ENCODE results near the gene NOM1. TPM values are rescaled to one million over a fixed set of nuclear protein-coding genes. Genes with fewer than 3 reads are reported as not detected.

NOM1 gene
- total and polyA plus RNA-seq, 2 experiments from 2014 or later: 9.0 to 9.7 TPM

DNA sequence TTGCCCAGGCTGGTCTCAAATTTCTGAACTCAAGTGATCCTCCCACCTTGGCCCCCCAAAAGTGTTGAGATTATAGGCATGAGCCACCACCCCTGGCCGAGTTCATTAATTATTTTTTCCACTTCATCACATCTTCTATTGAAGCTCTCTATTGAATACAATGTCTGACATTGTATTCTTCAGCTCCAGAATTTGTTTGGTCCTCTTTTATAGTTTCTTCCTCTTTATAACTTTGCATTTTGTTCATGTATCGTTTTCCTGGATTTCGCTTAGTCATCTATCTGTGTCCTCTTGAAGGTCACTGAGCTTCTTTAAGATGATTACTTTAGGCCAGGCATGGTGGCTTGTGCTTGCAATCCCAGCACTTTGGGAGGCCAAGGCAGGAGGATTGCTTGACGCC, 30.2 kb downstream of the NOM1 start:
- no peaks in the 10 kb centered on the region for H4K20me1 ChIP-seq (ENCODE audit: insufficient read depth, poor library complexity, severe bottlenecking)
- no peaks in the 10 kb centered on the region for H3K79me2 ChIP-seq
- TF ChIP-seq EZH2phosphoT487 (IDR thresholded peaks at IDR 0.05; ENCODE audit: low read depth, severe bottlenecking, unreplicated experiment) (no peak), CTCF (IDR thresholded peaks at IDR 0.05; ENCODE audit: poor library complexity) (no peak)
- no peak for DNase-seq (ENCODE audit: low spot score)
- no peaks in the 10 kb centered on the region for H3K9me3 ChIP-seq (ENCODE audit: low read depth)
- no peak overlapping the region for H3K4me3 ChIP-seq
- H3K36me3 ChIP-seq (replicated peaks; ENCODE audit: insufficient read depth, low read depth): no peaks in the 10 kb centered on the region
- no peaks in the 10 kb centered on the region for H3K27me3 ChIP-seq
- H3K4me2 ChIP-seq: no peak overlapping the region
- no peak overlapping the region for H3K27ac ChIP-seq
- no peak overlapping the region for H2AFZ ChIP-seq
- peaks cover 1% of the 10 kb centered on the region for H3K4me1 ChIP-seq (ENCODE audit: insufficient read depth)
- WGBS (ENCODE audit: low lambda C conversion rate, missing lambda C conversion rate): 95% methylated on average over 4 of the region's 4 CpGs
- no peaks in the 10 kb centered on the region for H3K9me2 ChIP-seq (replicated peaks; ENCODE audit: insufficient read depth)

- WGBS (ENCODE audit: low lambda C conversion rate, missing lambda C conversion rate): 50% methylated on average over 14 of the region's 14 CpGs
- Histone ChIP-seq H3K27me3 (no peaks in the 10 kb centered on the region), H3K36me3 (replicated peaks; ENCODE audit: insufficient read depth, low read depth) (no peaks in the 10 kb centered on the region), H3K9me2 (replicated peaks; ENCODE audit: insufficient read depth) (no peaks in the 10 kb centered on the region), H4K20me1 (ENCODE audit: insufficient read depth, poor library complexity, severe bottlenecking) (no peaks in the 10 kb centered on the region), H3K4me3 (no peak overlapping the region), H2AFZ (no peak overlapping the region), H3K4me2 (peak overlapping the region; percentile 34), H3K27ac (no peak overlapping the region), H3K4me1 (ENCODE audit: insufficient read depth) (peaks cover 6% of the 10 kb centered on the region), H3K9me3 (ENCODE audit: low read depth) (no peaks in the 10 kb centered on the region), H3K79me2 (no peaks in the 10 kb centered on the region)
- DNase-seq (ENCODE audit: low spot score): no peak
- TF ChIP-seq CTCF (IDR thresholded peaks at IDR 0.05; ENCODE audit: poor library complexity) (no peak), EZH2 (IDR thresholded peaks at IDR 0.05; ENCODE audit: borderline replicate concordance) (no peak), EZH2phosphoT487 (IDR thresholded peaks at IDR 0.05; ENCODE audit: low read depth, severe bottlenecking, unreplicated experiment) (no peak)
Observed at GRCh38 chr7:156984174-156984891, 34.8 kb downstream of the NOM1 start.

GRCh38 chr7:156985101-156985992, 35.8 kb downstream of the NOM1 start:
- no peak for DNase-seq (ENCODE audit: low spot score)
- H3K9me3 ChIP-seq (ENCODE audit: low read depth): no peaks in the 10 kb centered on the region
- H3K4me1 ChIP-seq (ENCODE audit: insufficient read depth): peaks cover 6% of the 10 kb centered on the region
- H3K4me3 ChIP-seq: no peak overlapping the region
- no peaks in the 10 kb centered on the region for H3K9me2 ChIP-seq (replicated peaks; ENCODE audit: insufficient read depth)
- no peaks in the 10 kb centered on the region for H3K36me3 ChIP-seq (replicated peaks; ENCODE audit: insufficient read depth, low read depth)
- no peak for TF ChIP-seq CTCF (IDR thresholded peaks at IDR 0.05; ENCODE audit: poor library complexity)
- TF ChIP-seq EZH2phosphoT487 (IDR thresholded peaks at IDR 0.05; ENCODE audit: low read depth, severe bottlenecking, unreplicated experiment): no peak
- TF ChIP-seq EZH2 (IDR thresholded peaks at IDR 0.05; ENCODE audit: borderline replicate concordance): no peak
- no peaks in the 10 kb centered on the region for H4K20me1 ChIP-seq (ENCODE audit: insufficient read depth, poor library complexity, severe bottlenecking)
- H3K79me2 ChIP-seq: no peaks in the 10 kb centered on the region
- H3K27me3 ChIP-seq: no peaks in the 10 kb centered on the region
- no peak overlapping the region for H3K27ac ChIP-seq
- H3K4me2 ChIP-seq: peak overlapping the region; percentile 34
- H2AFZ ChIP-seq: no peak overlapping the region
- 92% methylated on average over 29 of the region's 29 CpGs for WGBS (ENCODE audit: low lambda C conversion rate, missing lambda C conversion rate)

All from hepatocyte (in vitro differentiated cells).